ENCODE data around the gene CD74.

GRCh38 chr5:150401076-150401375 is 11.7 kb downstream of the CD74 start:
- peak; percentile 46; the same call in 1 of the 2 replicates for TF ChIP-seq GATA2 (IDR thresholded peaks at IDR 0.05; ENCODE audit: low read depth, low read length)
- no peak for TF ChIP-seq GATA3 (IDR thresholded peaks at IDR 0.05; ENCODE audit: low read depth, low read length)

Measured in SH-SY5Y (cell line).